Esophagus muscularis mucosa (tissue), 4 donors: ENCODE results near the gene TDG. TPM values are rescaled to one million over a fixed set of nuclear protein-coding genes. Genes with fewer than 3 reads are reported as not detected.

Experiments used
- DNase-seq: peaks from one replicate; pipeline ENCODE4 v3.0.0-alpha.2; 2017; ENCODE audit errors: extremely low spot score
- H3K27ac ChIP-seq, 4 donors: fragments of 200-600 bp; sonication (generic); replicated peaks in 1 of 4; 1 replicate in 3 of 4; 2 replicates in 1 of 4; pipeline ENCODE4 v1.5.1; 2016 to 2019; ENCODE audit warnings: mild to moderate bottlenecking in 1 of 4
- H3K27me3 ChIP-seq, 4 donors: fragments of 200-600 bp; sonication (generic); one replicate each; pipeline versions ENCODE4 v1.5.1 to v1.6.0; 2016 to 2019
- H3K36me3 ChIP-seq, 4 donors: fragments of 200-600 bp; sonication (generic); one replicate each; pipeline ENCODE4 v1.5.1; 2016 to 2019
- H3K4me1 ChIP-seq, 4 donors: fragments of 200-600 bp; sonication (generic); one replicate each; pipeline ENCODE4 v1.5.1; 2016 to 2019
- H3K4me3 ChIP-seq, 4 donors: fragments of 200-600 bp; sonication (generic); 1 replicate in 2 of 4; 2 replicates in 2 of 4; pipeline ENCODE4 v1.5.1; 2016 to 2019; ENCODE audit warnings: mild to moderate bottlenecking in 4 of 4, moderate library complexity in 1 of 4
- H3K9me3 ChIP-seq, 4 donors: fragments of 200-600 bp; sonication (generic); 1 replicate in 3 of 4; 2 replicates in 1 of 4; pipeline ENCODE4 v1.5.1; 2016 to 2019
- EP300 ChIP-seq: sonication (generic); formaldehyde crosslinking; IDR thresholded peaks from one replicate; pipeline ENCODE4 v1.6.1; 2017; ENCODE audit warnings: antibody characterized with exemption
- POLR2A ChIP-seq: fragments of 450-650 bp; IDR thresholded peaks from one replicate; pipeline ENCODE4 v1.6.1; 2017; ENCODE audit warnings: antibody characterized with exemption, moderate library complexity, mild to moderate bottlenecking, low read depth
- POLR2AphosphoS5 ChIP-seq, 2 donors: sonication (generic); formaldehyde crosslinking; IDR thresholded peaks; one replicate each; pipeline ENCODE4 v1.6.1; 2017; ENCODE audit warnings: antibody characterized with exemption in 2 of 2
- WGBS: methylation state at CpG from one replicate; pipeline ENCODE4 v1.1.5; 2018; 5-methylcytosine and 5-hydroxymethylcytosine counted together
- intact Hi-C: fragments of 100-400 bp; cut with DNase I; formaldehyde crosslinking; loops from one replicate; pipeline ENCODE4 v1.15.1; 2023
- total RNA-seq, 4 donors: library from RNA; depleted of rRNA; stranded (reverse); fragments of >200 nt; gene quantifications; one replicate each; pipeline versions ENCODE4 v1.1.0 to v1.2.1, GENCODE V29; 2016
- TF ChIP-seq, protein P1 (sequence below), 3 experiments: fragments of 200-600 bp in 2 of 3; fragments of 450-650 bp in 1 of 3; sonication (generic) in 2 of 3; IDR thresholded peaks; one replicate each; pipeline ENCODE4 v1.5.1; 2017 to 2019; ENCODE audit warnings: antibody characterized with exemption in 3 of 3, mild to moderate bottlenecking in 2 of 3, moderate library complexity in 1 of 3

The TDG gene
- total RNA-seq, 4 donors from 2014 or later = 13.7 to 16.4 (median 14.1) TPM

DNA sequence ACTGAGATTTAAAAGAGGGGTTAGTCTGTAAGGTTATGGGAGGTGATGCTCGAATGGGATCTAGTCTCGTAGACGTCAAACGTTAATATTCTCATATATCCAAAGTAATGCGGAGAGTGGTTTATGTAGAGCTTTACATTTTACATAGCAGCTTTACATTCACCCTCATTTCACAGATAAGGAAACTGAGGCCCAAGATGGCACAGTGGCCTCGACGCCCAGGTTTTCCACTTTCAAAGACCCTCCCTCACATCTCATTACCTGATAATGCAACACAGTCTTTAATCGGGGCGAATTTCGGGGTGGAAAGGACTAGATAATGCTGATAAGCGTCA is 450 bp upstream of the TDG start:
- intact Hi-C loops = loop anchor here (5.0 kb wide), 1 partner anchor 97 kb away; the partner anchor contains the start of gene HCFC2
- H3K4me1 ChIP-seq = peaks cover 48 to 58% (median 54%) of the 10 kb centered on the region in 4 donors
- no peaks in the 10 kb centered on the region for H3K9me3 ChIP-seq
- TF ChIP-seq EP300 (no peak), POLR2A (no peak), POLR2AphosphoS5 (IDR thresholded peaks at IDR 0.05) (no peak)
- TF ChIP-seq, protein P1, sequence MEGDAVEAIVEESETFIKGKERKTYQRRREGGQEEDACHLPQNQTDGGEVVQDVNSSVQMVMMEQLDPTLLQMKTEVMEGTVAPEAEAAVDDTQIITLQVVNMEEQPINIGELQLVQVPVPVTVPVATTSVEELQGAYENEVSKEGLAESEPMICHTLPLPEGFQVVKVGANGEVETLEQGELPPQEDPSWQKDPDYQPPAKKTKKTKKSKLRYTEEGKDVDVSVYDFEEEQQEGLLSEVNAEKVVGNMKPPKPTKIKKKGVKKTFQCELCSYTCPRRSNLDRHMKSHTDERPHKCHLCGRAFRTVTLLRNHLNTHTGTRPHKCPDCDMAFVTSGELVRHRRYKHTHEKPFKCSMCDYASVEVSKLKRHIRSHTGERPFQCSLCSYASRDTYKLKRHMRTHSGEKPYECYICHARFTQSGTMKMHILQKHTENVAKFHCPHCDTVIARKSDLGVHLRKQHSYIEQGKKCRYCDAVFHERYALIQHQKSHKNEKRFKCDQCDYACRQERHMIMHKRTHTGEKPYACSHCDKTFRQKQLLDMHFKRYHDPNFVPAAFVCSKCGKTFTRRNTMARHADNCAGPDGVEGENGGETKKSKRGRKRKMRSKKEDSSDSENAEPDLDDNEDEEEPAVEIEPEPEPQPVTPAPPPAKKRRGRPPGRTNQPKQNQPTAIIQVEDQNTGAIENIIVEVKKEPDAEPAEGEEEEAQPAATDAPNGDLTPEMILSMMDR (IDR thresholded peaks at IDR 0.05) = no peak
- H3K27me3 ChIP-seq = no peaks in the 10 kb centered on the region
- peak overlapping the region; percentile 84 to 96 (median 92) for H3K4me3 ChIP-seq
- no peaks in the 10 kb centered on the region for H3K36me3 ChIP-seq
- peak overlapping the region; percentile 95 to 98 (median 97) for H3K27ac ChIP-seq
- 0% methylated on average over 9 of the region's 11 CpGs for whole genome bisulfite sequencing
- no peak for DNase-seq

DNA sequence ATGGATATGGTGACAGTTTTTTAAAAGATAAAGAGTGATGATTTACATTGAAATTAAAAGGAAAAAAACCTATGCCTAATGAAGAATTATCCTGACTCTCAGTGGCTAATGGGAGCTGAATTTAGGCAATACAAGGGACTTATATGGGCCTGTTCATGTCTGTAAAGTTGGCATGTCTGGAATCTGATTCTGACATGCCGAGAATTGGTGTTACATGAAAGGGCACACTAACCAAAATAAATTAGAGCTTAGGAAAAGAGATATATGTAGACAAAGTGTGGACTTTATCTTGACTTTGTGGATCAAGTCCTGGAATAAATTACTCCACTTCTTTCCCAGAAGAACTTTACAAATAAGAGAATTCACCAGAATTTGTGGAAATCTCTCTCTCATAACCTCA is 1.1 kb downstream of the TDG start:
- peak overlapping the region; percentile 84 to 96 (median 92) for H3K4me3 ChIP-seq
- H3K27ac ChIP-seq = peak overlapping the region; percentile 95 to 98 (median 97)
- no peak for DNase-seq
- H3K36me3 ChIP-seq = no peaks in the 10 kb centered on the region
- intact Hi-C loops = loop anchor here (5.0 kb wide), 1 partner anchor 96 kb away; the partner anchor contains the start of gene HCFC2
- peaks cover 48 to 69% (median 67%) of the 10 kb centered on the region in 4 donors for H3K4me1 ChIP-seq
- 9% methylated on average over 1 of the region's 1 CpG for WGBS
- no peaks in the 10 kb centered on the region for H3K9me3 ChIP-seq
- TF ChIP-seq POLR2A (no peak), POLR2AphosphoS5 (IDR thresholded peaks at IDR 0.05) (no peak), EP300 (no peak)
- TF ChIP-seq, protein P1 (IDR thresholded peaks at IDR 0.05) = no peak
- no peaks in the 10 kb centered on the region for H3K27me3 ChIP-seq

DNA sequence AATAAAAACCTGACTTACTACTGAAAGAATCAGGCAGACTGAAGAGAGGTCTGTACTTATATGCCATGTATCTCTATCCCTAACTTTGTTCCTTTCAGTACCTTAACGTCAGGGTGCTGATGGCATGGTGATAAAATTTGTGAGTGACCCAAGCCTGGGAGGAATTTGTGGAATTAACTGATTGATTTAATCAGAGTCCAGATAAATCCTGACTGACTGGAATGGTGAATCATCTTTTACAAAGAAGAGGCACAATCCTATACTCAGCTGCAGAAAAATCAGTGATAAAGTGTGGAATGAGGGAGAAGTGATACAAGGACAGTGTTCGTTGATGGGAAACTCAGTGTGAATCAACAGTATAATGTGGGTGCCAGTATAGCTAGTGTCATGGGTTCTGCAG is 3.7 kb downstream of the TDG start:
- Histone ChIP-seq H3K27me3 (no peaks in the 10 kb centered on the region), H3K4me3 (no peak overlapping the region), H3K4me1 (peaks cover 37 to 73% (median 69%) of the 10 kb centered on the region in 4 donors), H3K36me3 (peaks cover 0 to 5% (median 0%) of the 10 kb centered on the region in 4 donors), H3K27ac (peak overlapping the region in 1 of 4 donors; percentile 15), H3K9me3 (no peaks in the 10 kb centered on the region)
- TF ChIP-seq POLR2A = no peak
- no peak for TF ChIP-seq POLR2AphosphoS5 (IDR thresholded peaks at IDR 0.05)
- TF ChIP-seq EP300 = no peak
- TF ChIP-seq, protein P1 (IDR thresholded peaks at IDR 0.05) = no peak
- no peak for DNase-seq
- intact Hi-C loops = loop anchor here (5.0 kb wide), 1 partner anchor 93 kb away; the partner anchor contains the start of gene HCFC2
- WGBS = 36% methylated on average over 2 of the region's 2 CpGs

DNA sequence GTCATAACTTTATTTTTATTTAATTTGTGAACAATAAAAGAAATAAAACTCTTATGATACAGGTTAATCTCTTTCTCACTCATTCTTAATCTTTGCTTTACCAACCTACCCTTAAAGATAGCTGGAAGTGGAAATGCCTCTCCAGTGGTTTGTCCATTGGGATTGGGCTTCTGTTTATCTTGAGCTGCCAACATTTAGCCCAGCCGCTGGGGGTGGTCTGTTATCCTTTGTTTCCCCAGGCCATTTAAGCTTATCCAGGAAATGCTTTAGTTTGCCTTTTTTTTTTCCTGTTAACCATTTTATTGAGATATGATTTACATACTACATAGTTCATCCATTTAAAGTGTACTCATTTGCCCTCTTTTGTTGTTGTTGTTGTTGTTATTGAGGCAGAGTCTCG is 8.2 kb downstream of the TDG start:
- no peak for DNase-seq
- no peak overlapping the region for H3K27ac ChIP-seq
- WGBS = 75% methylated on average over 2 of the region's 2 CpGs
- no peaks in the 10 kb centered on the region for H3K27me3 ChIP-seq
- H3K9me3 ChIP-seq = no peaks in the 10 kb centered on the region
- peaks cover 17 to 26% (median 23%) of the 10 kb centered on the region in 4 donors for H3K36me3 ChIP-seq
- peaks cover 11 to 51% (median 41%) of the 10 kb centered on the region in 4 donors for H3K4me1 ChIP-seq
- intact Hi-C loops = no loop called here
- TF ChIP-seq POLR2A = no peak
- no peak for TF ChIP-seq POLR2AphosphoS5 (IDR thresholded peaks at IDR 0.05)
- TF ChIP-seq EP300 = no peak
- TF ChIP-seq, protein P1 (IDR thresholded peaks at IDR 0.05) = no peak
- H3K4me3 ChIP-seq = no peak overlapping the region

DNA sequence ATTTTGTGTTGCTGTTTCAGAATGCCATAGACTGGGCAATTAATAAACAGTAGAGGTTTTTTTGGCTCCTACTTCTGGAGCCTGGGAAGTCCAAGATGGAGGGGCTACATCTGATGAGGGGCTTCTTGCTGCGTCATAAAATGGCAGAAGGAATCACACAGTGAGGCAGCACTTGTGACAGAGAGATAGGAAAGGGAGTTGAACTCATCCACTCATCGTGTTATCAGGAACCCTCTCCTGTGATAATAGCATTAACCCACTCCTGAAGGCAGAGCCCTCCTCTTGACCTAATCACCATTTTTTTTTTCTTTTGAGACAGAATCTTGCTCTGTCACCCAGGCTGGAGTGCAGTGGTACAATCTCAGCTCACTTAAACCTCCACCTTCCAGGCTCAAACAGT is 9.7 kb downstream of the TDG start:
- WGBS = 88% methylated on average over 2 of the region's 2 CpGs
- Histone ChIP-seq H3K36me3 (peaks cover 24 to 39% (median 33%) of the 10 kb centered on the region in 4 donors), H3K27ac (no peak overlapping the region), H3K9me3 (no peaks in the 10 kb centered on the region), H3K27me3 (no peaks in the 10 kb centered on the region), H3K4me3 (no peak overlapping the region), H3K4me1 (peaks cover 0 to 38% (median 27%) of the 10 kb centered on the region in 4 donors)
- intact Hi-C loops = no loop called here
- no peak for DNase-seq
- TF ChIP-seq EP300 (no peak), POLR2A (no peak), POLR2AphosphoS5 (IDR thresholded peaks at IDR 0.05) (no peak)
- TF ChIP-seq, protein P1 (IDR thresholded peaks at IDR 0.05) = no peak
